ENCODE data around the gene TMOD3.

- TF ChIP-seq, protein P1, sequence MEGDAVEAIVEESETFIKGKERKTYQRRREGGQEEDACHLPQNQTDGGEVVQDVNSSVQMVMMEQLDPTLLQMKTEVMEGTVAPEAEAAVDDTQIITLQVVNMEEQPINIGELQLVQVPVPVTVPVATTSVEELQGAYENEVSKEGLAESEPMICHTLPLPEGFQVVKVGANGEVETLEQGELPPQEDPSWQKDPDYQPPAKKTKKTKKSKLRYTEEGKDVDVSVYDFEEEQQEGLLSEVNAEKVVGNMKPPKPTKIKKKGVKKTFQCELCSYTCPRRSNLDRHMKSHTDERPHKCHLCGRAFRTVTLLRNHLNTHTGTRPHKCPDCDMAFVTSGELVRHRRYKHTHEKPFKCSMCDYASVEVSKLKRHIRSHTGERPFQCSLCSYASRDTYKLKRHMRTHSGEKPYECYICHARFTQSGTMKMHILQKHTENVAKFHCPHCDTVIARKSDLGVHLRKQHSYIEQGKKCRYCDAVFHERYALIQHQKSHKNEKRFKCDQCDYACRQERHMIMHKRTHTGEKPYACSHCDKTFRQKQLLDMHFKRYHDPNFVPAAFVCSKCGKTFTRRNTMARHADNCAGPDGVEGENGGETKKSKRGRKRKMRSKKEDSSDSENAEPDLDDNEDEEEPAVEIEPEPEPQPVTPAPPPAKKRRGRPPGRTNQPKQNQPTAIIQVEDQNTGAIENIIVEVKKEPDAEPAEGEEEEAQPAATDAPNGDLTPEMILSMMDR (conservative IDR thresholded peaks at IDR 0.05 in 1 of 2, IDR thresholded peaks at IDR 0.05 in 1 of 2; ENCODE audit: extremely low read depth in 1 of 2, insufficient read depth in 1 of 2, low read depth in 1 of 2, low read length in 2 of 2) = no peak
- no peak for TF ChIP-seq EZH2 (IDR thresholded peaks at IDR 0.05; ENCODE audit: borderline replicate concordance, low read length)
Measured at GRCh38 chr15:51809457-51809856, 20.0 kb upstream of the TMOD3 start.

Measured in mammary epithelial cell (primary cell).